ENCODE data around the gene LAMTOR5. TPM values are rescaled to one million over a fixed set of nuclear protein-coding genes. Genes with fewer than 3 reads are reported as not detected.

LAMTOR5 gene
- total RNA-seq, 3 donors from 2014 or later: 102 to 117 (median 109) TPM

GRCh38 chr1:110356379-110356778, 51.1 kb downstream of the LAMTOR5 start:
- Histone ChIP-seq H3K4me3 (no peak overlapping the region), H3K36me3 (no peaks in the 10 kb centered on the region), H3K27me3 (no peaks in the 10 kb centered on the region), H3K4me1 (no peaks in the 10 kb centered on the region), H3K9me3 (no peaks in the 10 kb centered on the region), H3K27ac (no peak overlapping the region)
- DNase-seq (ENCODE audit: low spot score in 2 of 2): no peak
- TF ChIP-seq POLR2A (IDR thresholded peaks at IDR 0.05): no peak
- TF ChIP-seq POLR2AphosphoS5 (IDR thresholded peaks at IDR 0.05): no peak
- TF ChIP-seq, protein P1, sequence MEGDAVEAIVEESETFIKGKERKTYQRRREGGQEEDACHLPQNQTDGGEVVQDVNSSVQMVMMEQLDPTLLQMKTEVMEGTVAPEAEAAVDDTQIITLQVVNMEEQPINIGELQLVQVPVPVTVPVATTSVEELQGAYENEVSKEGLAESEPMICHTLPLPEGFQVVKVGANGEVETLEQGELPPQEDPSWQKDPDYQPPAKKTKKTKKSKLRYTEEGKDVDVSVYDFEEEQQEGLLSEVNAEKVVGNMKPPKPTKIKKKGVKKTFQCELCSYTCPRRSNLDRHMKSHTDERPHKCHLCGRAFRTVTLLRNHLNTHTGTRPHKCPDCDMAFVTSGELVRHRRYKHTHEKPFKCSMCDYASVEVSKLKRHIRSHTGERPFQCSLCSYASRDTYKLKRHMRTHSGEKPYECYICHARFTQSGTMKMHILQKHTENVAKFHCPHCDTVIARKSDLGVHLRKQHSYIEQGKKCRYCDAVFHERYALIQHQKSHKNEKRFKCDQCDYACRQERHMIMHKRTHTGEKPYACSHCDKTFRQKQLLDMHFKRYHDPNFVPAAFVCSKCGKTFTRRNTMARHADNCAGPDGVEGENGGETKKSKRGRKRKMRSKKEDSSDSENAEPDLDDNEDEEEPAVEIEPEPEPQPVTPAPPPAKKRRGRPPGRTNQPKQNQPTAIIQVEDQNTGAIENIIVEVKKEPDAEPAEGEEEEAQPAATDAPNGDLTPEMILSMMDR (IDR thresholded peaks at IDR 0.05): no peak
- intact Hi-C loops (cut with DNase I; ENCODE audit: low total_unique reads): no loop called here

GRCh38 chr1:110355321-110355720, 52.2 kb downstream of the LAMTOR5 start:
- intact Hi-C loops (cut with DNase I; ENCODE audit: low total_unique reads): no loop called here
- H3K27ac ChIP-seq: peak overlapping the region in 1 of 2 donors; percentile 6
- H3K36me3 ChIP-seq: no peaks in the 10 kb centered on the region
- H3K4me3 ChIP-seq: no peak overlapping the region
- H3K9me3 ChIP-seq: no peaks in the 10 kb centered on the region
- DNase-seq (ENCODE audit: low spot score in 2 of 2): no peak
- no peaks in the 10 kb centered on the region for H3K4me1 ChIP-seq
- TF ChIP-seq POLR2A (IDR thresholded peaks at IDR 0.05): no peak
- TF ChIP-seq POLR2AphosphoS5 (IDR thresholded peaks at IDR 0.05): no peak
- TF ChIP-seq, protein P1 (IDR thresholded peaks at IDR 0.05): no peak
- H3K27me3 ChIP-seq: no peaks in the 10 kb centered on the region

Other genes starting within 250 kb of the LAMTOR5 start
- 10 to 100 TPM in 1 of 3 donors, 1 to 10 TPM in 2; 3.8 to 12.6 (median 5.2) TPM for gene KCNC4, start 197.4 kb downstream of the LAMTOR5 start, total RNA-seq
- gene RBM15, start 68.3 kb downstream of the LAMTOR5 start, total RNA-seq: 10 to 100 TPM; 33.4 to 47.1 (median 35.4) TPM
- 10 to 100 TPM in 2 of 3 donors, under 1 TPM in 1; 0.96 to 31.5 (median 14.4) TPM for gene SLC16A4, start 16.7 kb downstream of the LAMTOR5 start, total RNA-seq
- gene PROK1, start 43.5 kb upstream of the LAMTOR5 start, total RNA-seq: 10 to 100 TPM in 1 of 3 donors, under 1 TPM in 2; 0.66 to 42.9 (median 0.73) TPM
- not detected for gene KCNA10, start 111.5 kb upstream of the LAMTOR5 start, total RNA-seq
- gene KCNA2, start 198.7 kb upstream of the LAMTOR5 start, total RNA-seq: 10 to 100 TPM in 1 of 3 donors, under 1 TPM in 2; 0.33 to 13.8 (median 0.59) TPM

Measured in breast epithelium (tissue), 4 donors.